ENCODE data around the gene TM9SF1. TPM values are rescaled to one million over a fixed set of nuclear protein-coding genes. Genes with fewer than 3 reads are reported as not detected.

TM9SF1 gene
- polyA plus RNA-seq, 2 of the 4 experiments (the other 2 are of a cell fraction) = 48.0 to 62.2 TPM

DNA sequence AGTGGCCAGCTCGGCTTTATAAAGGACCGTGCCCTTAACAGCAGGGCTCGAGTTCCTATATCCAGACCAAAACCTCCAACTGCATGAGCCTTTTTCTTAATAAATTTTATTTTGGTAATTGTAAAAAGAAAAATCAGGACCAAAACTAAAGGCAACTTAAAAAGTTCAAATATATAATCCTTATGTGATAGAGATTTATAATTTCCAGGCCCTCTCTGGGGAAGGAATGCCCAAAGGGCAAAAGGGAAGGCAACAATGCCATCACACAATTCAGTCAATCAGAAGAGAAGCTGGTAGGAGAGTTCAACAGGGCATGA is 6.2 kb downstream of the TM9SF1 start:
- POLR2A ChIA-PET = interaction anchor here (1.1 to 1.6 kb wide), 6 partner anchors 9 to 53 kb away, joined by 4 to 16 read pairs (median 6); partner anchors contain the start of genes CHMP4A, MDP1 and TINF2
- TF ChIP-seq RAD21 (conservative IDR thresholded peaks at IDR 0.05 in 1 of 2, IDR thresholded peaks at IDR 0.05 in 1 of 2) (no peak), MAZ (IDR thresholded peaks at IDR 0.05; ENCODE audit: borderline replicate concordance, low read depth, low read length) (no peak)
- WGBS (ENCODE audit: missing lambda C conversion rate) = 5% methylated on average over 3 of the region's 3 CpGs
- no peak for ATAC-seq
- H3K4me3 ChIP-seq = peak overlapping the region; percentile 97; the same call in 2 of the 3 replicates
- peak overlapping the region; percentile 46 to 98; a peak in 4 of 6 replicates for H3K27ac ChIP-seq
- no peak for DNase-seq (ENCODE audit: low read depth in 1 of 2, low spot score in 1 of 2)
- no peaks in the 10 kb centered on the region for H3K9me3 ChIP-seq
- H3K4me2 ChIP-seq = peak overlapping the region; percentile 88
- CTCF ChIA-PET = interaction anchor here (0.8 to 1.8 kb wide), 7 partner anchors 20 to 131 kb away, joined by 3 to 5 read pairs (median 3); partner anchors contain the start of genes EMC9, MDP1 and TINF2
- H3K4me1 ChIP-seq = peaks cover 18% of the 10 kb centered on the region
- no peak for FAIRE-seq

DNA sequence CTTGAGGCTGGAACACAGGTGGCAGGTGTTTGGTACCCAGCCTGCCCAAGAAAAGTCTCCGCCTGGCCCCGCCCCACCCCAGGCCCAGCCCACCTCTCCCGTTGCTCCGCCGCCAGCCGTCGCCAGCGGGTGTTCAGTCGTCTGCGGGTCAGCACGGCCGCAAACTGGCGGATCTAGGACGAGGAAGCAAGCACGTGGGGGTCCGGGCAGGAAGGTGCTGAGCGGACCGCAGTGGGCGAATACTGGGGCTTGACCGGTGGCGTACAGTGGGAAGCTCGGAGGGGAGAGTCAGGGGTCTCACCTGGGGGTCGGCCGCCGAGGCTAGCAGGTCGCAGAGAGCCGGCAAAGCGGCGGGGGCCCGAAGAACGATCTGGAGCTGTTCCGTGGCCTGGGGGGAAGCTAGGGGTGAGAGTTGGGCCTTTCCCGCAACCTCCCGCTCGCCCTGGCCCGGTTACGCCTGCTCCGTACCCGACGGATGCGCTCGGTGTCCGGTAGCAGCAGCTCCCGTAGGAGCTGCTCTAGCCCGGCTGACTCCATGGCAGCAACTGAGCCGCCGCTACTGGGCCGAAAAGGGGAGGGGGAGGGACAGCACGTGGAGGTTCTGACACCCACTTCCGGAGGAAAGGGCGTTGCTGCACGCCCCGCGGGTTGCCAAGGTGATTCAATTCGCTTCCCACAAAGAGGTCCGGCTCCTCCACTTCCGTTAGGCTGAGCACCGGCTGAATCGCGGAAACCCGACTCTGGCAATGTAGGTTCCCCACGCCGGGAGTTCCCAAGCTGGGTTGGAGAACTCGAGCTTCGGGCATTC is 6.8 kb downstream of the TM9SF1 start, which contains the start of gene IPO4:
Gene IPO4 (minus strand): TSS at position 566 of the 808 bp plus-strand sequence. CDS start 29 bp downstream, at position 537.
- H3K27ac ChIP-seq = peak within 1 kb of the TSS; percentile 96 to 98
- DNase-seq (ENCODE audit: low read depth in 1 of 2, low spot score in 1 of 2) = peak; percentile 98 to 99
- POLR2A ChIA-PET = interaction anchor here (1.1 to 1.6 kb wide), 6 partner anchors 9 to 54 kb away, joined by 4 to 16 read pairs (median 6); partner anchors contain the start of genes CHMP4A, MDP1 and TINF2
- H3K4me1 ChIP-seq = peaks cover 16% of the 10 kb centered on the region
- CTCF ChIA-PET = interaction anchor here (0.7 to 1.8 kb wide), 8 partner anchors 20 to 130 kb away, joined by 3 to 5 read pairs (median 3); partner anchors contain the start of genes EMC9, MDP1 and TINF2
- WGBS (ENCODE audit: missing lambda C conversion rate) = 2% methylated on average over 30 of the region's 65 CpGs
- peak; percentile 88 to 94 for ATAC-seq
- H3K9me3 ChIP-seq = no peaks in the 10 kb centered on the region
- H3K4me3 ChIP-seq = peak within 1 kb of the TSS; percentile 97
- H3K4me2 ChIP-seq = peak within 1 kb of the TSS; percentile 88
- FAIRE-seq = no peak
- TF ChIP-seq BCL3 (IDR thresholded peaks at IDR 0.05) = peak; percentile 74; the same call in 2 of the 3 replicates
- no peak for TF ChIP-seq MAFK (IDR thresholded peaks at IDR 0.05; ENCODE audit: partially characterized antibody)
- no peak for TF ChIP-seq FOSL2 (IDR thresholded peaks at IDR 0.05)
- TF ChIP-seq FOSL2 (CRISPR knock-in tag; IDR thresholded peaks at IDR 0.05) = peak; percentile 62; the same call in 1 of the 2 replicates
- TF ChIP-seq ZFP36 (IDR thresholded peaks at IDR 0.05; ENCODE audit: borderline replicate concordance, partially characterized antibody) = no peak
- TF ChIP-seq RAD21 (conservative IDR thresholded peaks at IDR 0.05 in 1 of 2, IDR thresholded peaks at IDR 0.05 in 1 of 2) = no peak
- no peak for TF ChIP-seq EHMT2 (IDR thresholded peaks at IDR 0.05; ENCODE audit: low read depth)
- no peak for TF ChIP-seq NR3C1 (IDR thresholded peaks at IDR 0.05)
- TF ChIP-seq CHD2 (IDR thresholded peaks at IDR 0.05; ENCODE audit: low read length, partially characterized antibody) = no peak
- no peak for TF ChIP-seq ZSCAN20 (CRISPR knock-in tag; IDR thresholded peaks at IDR 0.05)
- no peak for TF ChIP-seq RARB (CRISPR knock-in tag; IDR thresholded peaks at IDR 0.05)
- no peak for TF ChIP-seq ZNF302 (CRISPR knock-in tag; IDR thresholded peaks at IDR 0.05)
- no peak for TF ChIP-seq CHD4 (IDR thresholded peaks at IDR 0.05; ENCODE audit: borderline replicate concordance)
- no peak for TF ChIP-seq HDAC2 (IDR thresholded peaks at IDR 0.05)
- no peak for TF ChIP-seq ATOH8 (CRISPR knock-in tag; IDR thresholded peaks at IDR 0.05; ENCODE audit: low read depth)
- peak; percentile 9; the same call in 1 of the 2 replicates for TF ChIP-seq GATA3 (IDR thresholded peaks at IDR 0.05; ENCODE audit: borderline replicate concordance)
- TF ChIP-seq, protein P1, sequence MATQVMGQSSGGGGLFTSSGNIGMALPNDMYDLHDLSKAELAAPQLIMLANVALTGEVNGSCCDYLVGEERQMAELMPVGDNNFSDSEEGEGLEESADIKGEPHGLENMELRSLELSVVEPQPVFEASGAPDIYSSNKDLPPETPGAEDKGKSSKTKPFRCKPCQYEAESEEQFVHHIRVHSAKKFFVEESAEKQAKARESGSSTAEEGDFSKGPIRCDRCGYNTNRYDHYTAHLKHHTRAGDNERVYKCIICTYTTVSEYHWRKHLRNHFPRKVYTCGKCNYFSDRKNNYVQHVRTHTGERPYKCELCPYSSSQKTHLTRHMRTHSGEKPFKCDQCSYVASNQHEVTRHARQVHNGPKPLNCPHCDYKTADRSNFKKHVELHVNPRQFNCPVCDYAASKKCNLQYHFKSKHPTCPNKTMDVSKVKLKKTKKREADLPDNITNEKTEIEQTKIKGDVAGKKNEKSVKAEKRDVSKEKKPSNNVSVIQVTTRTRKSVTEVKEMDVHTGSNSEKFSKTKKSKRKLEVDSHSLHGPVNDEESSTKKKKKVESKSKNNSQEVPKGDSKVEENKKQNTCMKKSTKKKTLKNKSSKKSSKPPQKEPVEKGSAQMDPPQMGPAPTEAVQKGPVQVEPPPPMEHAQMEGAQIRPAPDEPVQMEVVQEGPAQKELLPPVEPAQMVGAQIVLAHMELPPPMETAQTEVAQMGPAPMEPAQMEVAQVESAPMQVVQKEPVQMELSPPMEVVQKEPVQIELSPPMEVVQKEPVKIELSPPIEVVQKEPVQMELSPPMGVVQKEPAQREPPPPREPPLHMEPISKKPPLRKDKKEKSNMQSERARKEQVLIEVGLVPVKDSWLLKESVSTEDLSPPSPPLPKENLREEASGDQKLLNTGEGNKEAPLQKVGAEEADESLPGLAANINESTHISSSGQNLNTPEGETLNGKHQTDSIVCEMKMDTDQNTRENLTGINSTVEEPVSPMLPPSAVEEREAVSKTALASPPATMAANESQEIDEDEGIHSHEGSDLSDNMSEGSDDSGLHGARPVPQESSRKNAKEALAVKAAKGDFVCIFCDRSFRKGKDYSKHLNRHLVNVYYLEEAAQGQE (IDR thresholded peaks at IDR 0.05) = no peak; the same call in 1 of the 2 replicates
- TF ChIP-seq JUN (IDR thresholded peaks at IDR 0.05) = peak; percentile 73 to 96; a peak in 4 of 5 replicates
- no peak for TF ChIP-seq NPAS2 (CRISPR knock-in tag; IDR thresholded peaks at IDR 0.05; ENCODE audit: borderline replicate concordance)
- TF ChIP-seq FOXS1 (CRISPR knock-in tag; IDR thresholded peaks at IDR 0.05) = no peak
- TF ChIP-seq MYC (IDR thresholded peaks at IDR 0.05; ENCODE audit: borderline replicate concordance, low read length) = peak; percentile 98
- TF ChIP-seq FOSB (CRISPR knock-in tag; IDR thresholded peaks at IDR 0.05) = no peak
- TF ChIP-seq ZC3H11A (IDR thresholded peaks at IDR 0.05) = peak; percentile 59; the same call in 1 of the 2 replicates
- peak; percentile 86; the same call in 1 of the 2 replicates for TF ChIP-seq MAZ (IDR thresholded peaks at IDR 0.05; ENCODE audit: borderline replicate concordance, low read depth, low read length)
- TF ChIP-seq NFE2L2 (conservative IDR thresholded peaks at IDR 0.05; ENCODE audit: low read length) = no peak
- TF ChIP-seq HOXA7 (CRISPR knock-in tag; IDR thresholded peaks at IDR 0.05) = no peak
- no peak for TF ChIP-seq RNF2 (IDR thresholded peaks at IDR 0.05; ENCODE audit: borderline replicate concordance, low read depth)
- peak; percentile 81 for TF ChIP-seq TFCP2L1 (CRISPR knock-in tag; IDR thresholded peaks at IDR 0.05)
- no peak for TF ChIP-seq HEYL (CRISPR knock-in tag; IDR thresholded peaks at IDR 0.05)
- TF ChIP-seq HOXB13 (CRISPR knock-in tag; IDR thresholded peaks at IDR 0.05; ENCODE audit: low read depth) = no peak
